Mammary epithelial cell (primary cell): ENCODE results near the gene ARHGAP26.

Experiments
- EZH2 ChIP-seq: IDR thresholded peaks from 2 replicates; pipeline ENCODE4 v1.6.1; 2012; ENCODE audit warnings: low read length, inconsistent platforms, borderline replicate concordance
- TF ChIP-seq, protein P1 (sequence below), 2 donors: IDR thresholded peaks in 1 of 2; conservative IDR thresholded peaks in 1 of 2; 2 replicates each; pipeline ENCODE4 v1.5.1; 2011 to 2012; ENCODE audit warnings: inconsistent platforms in 2 of 2, low read length in 2 of 2, mild to moderate bottlenecking in 2 of 2, control low read depth in 1 of 2, low read depth in 1 of 2; ENCODE audit not compliant: insufficient read depth in 1 of 2; ENCODE audit errors: extremely low read depth in 1 of 2

DNA sequence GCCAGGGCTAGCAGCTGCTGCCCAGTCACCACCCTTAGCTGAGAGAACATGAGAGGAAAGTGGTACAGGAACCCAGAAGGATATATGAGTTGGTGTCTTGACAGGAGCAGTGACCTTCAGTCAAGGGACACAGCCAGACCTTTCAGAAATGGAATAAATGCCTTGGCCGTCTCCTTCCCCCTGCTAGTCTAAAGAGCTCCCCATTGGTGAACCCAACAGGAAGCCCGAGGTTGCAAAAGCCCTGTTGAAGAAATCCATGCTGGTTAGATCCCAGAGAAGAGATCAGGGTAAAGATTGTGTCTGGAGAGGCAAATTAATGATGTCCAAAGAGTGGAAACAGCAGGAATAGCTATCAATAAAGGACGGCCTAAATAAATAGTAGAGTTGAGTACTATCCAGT, 388.9 kb downstream of the ARHGAP26 start:
- TF ChIP-seq, protein P1, sequence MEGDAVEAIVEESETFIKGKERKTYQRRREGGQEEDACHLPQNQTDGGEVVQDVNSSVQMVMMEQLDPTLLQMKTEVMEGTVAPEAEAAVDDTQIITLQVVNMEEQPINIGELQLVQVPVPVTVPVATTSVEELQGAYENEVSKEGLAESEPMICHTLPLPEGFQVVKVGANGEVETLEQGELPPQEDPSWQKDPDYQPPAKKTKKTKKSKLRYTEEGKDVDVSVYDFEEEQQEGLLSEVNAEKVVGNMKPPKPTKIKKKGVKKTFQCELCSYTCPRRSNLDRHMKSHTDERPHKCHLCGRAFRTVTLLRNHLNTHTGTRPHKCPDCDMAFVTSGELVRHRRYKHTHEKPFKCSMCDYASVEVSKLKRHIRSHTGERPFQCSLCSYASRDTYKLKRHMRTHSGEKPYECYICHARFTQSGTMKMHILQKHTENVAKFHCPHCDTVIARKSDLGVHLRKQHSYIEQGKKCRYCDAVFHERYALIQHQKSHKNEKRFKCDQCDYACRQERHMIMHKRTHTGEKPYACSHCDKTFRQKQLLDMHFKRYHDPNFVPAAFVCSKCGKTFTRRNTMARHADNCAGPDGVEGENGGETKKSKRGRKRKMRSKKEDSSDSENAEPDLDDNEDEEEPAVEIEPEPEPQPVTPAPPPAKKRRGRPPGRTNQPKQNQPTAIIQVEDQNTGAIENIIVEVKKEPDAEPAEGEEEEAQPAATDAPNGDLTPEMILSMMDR (conservative IDR thresholded peaks at IDR 0.05 in 1 of 2, IDR thresholded peaks at IDR 0.05 in 1 of 2; ENCODE audit: extremely low read depth in 1 of 2, insufficient read depth in 1 of 2, low read depth in 1 of 2, low read length in 2 of 2) = no peak
- TF ChIP-seq EZH2 = no peak
